ENCODE measurements around the gene ENPP7.
"Not testable (repeated sequence)": the region's sequence is repeated elsewhere in the genome, so short reads cannot be mapped to it uniquely, and the experiment has no call there.

The ENPP7 gene

DNA sequence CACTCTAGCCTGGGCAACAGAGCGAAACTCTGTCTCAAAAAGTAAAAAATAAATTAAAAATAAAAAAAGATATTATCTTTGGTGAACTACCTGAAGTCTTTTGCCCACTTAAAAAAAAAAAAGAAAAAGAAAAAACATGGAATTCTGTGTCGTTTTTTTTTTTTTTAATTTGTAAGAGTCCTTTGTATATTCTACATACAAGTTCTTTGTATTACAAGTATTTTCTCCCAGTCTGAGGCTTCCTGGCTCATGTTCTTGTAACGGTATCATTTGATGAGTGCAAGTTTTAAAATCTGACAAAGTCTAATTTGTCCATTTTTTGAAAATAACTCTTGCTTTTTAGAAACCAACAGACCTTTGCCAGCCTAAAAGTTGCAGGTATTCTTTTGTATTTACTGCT, 35.0 kb downstream of the ENPP7 start:
- Histone ChIP-seq H3K4me3 (ENCODE audit: insufficient read depth, low read length, poor library complexity, severe bottlenecking) (no peak overlapping the region), H3K36me3 (ENCODE audit: low read length) (no peaks in the 10 kb centered on the region), H2AFZ (ENCODE audit: low read depth, low read length, severe bottlenecking) (no peak overlapping the region), H3K9me2 (replicated peaks; ENCODE audit: insufficient read depth, low read length) (no peaks in the 10 kb centered on the region), H3F3A (ENCODE audit: insufficient read depth) (no peaks in the 10 kb centered on the region), H4K20me1 (ENCODE audit: low read depth, low read length) (no peaks in the 10 kb centered on the region), H3K9ac (ENCODE audit: low read length) (no peak overlapping the region), H3K27me3 (ENCODE audit: low read length) (no peaks in the 10 kb centered on the region), H3K79me2 (ENCODE audit: insufficient read depth, low read length) (no peaks in the 10 kb centered on the region), H3K9me3 (ENCODE audit: insufficient read depth, low read length) (no peaks in the 10 kb centered on the region), H3K27ac (ENCODE audit: low read depth, low read length) (no peak overlapping the region), H3K4me2 (ENCODE audit: low read depth, low read length, poor library complexity, severe bottlenecking) (no peak overlapping the region)
- no peak for TF ChIP-seq EZH2phosphoT487 (conservative IDR thresholded peaks at IDR 0.05; ENCODE audit: low read length)
- TF ChIP-seq, protein P1, sequence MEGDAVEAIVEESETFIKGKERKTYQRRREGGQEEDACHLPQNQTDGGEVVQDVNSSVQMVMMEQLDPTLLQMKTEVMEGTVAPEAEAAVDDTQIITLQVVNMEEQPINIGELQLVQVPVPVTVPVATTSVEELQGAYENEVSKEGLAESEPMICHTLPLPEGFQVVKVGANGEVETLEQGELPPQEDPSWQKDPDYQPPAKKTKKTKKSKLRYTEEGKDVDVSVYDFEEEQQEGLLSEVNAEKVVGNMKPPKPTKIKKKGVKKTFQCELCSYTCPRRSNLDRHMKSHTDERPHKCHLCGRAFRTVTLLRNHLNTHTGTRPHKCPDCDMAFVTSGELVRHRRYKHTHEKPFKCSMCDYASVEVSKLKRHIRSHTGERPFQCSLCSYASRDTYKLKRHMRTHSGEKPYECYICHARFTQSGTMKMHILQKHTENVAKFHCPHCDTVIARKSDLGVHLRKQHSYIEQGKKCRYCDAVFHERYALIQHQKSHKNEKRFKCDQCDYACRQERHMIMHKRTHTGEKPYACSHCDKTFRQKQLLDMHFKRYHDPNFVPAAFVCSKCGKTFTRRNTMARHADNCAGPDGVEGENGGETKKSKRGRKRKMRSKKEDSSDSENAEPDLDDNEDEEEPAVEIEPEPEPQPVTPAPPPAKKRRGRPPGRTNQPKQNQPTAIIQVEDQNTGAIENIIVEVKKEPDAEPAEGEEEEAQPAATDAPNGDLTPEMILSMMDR (IDR thresholded peaks at IDR 0.05; ENCODE audit: insufficient read depth, low read length, poor library complexity, severe bottlenecking): no peak

DNA sequence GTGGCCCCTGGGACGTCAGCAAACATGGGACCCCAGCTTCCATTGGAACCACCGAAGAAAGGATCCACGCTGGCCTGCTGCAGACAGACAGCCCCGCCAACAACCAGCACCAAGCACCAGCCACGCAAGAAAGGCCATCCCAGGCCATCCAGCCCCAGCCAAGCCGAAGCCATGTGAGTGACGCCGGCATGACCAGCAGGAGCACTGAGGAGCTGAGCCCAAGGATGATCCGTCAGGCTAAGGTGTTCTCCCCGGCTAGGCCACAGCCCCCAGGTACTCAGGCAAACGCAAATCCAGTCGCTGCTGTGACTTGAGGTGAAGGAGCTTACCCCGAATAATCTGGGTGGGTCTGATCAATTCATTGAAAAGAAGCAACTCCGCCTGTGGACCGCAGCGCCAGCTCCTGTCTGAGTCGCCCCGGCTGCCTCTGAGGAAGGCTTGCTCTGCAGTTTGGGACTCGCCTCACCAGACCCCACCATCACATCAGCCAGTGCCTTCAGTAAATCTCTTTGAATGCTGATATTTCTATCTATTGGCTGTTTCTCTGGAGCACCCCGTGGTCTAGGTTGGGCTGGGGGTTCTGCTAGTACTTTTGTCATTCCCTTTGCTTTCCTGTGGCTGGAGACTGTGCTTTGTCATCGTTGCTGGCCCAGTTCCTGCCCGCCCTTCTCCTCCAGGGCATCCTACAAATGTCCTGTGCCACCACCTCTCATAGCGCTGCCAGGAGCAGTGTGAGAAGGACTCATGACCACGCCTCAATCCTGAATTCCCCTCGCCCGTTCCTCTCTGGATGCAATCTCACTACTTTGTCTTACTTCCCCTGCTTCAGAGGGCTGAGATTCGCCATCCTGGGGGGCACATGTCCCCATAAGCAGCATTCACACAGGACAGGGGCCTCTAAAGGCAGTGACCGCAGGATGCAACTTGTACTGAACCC, 39.1 kb downstream of the ENPP7 start:
- no peaks in the 10 kb centered on the region for H3K9me2 ChIP-seq (replicated peaks; ENCODE audit: insufficient read depth, low read length)
- no peaks in the 10 kb centered on the region for H3F3A ChIP-seq (ENCODE audit: insufficient read depth)
- no peaks in the 10 kb centered on the region for H3K9me3 ChIP-seq (ENCODE audit: insufficient read depth, low read length)
- no peaks in the 10 kb centered on the region for H3K36me3 ChIP-seq (ENCODE audit: low read length)
- H4K20me1 ChIP-seq (ENCODE audit: low read depth, low read length): no peaks in the 10 kb centered on the region
- no peak overlapping the region for H3K4me2 ChIP-seq (ENCODE audit: low read depth, low read length, poor library complexity, severe bottlenecking)
- TF ChIP-seq, protein P1 (IDR thresholded peaks at IDR 0.05; ENCODE audit: insufficient read depth, low read length, poor library complexity, severe bottlenecking): no peak
- no peak for TF ChIP-seq EZH2phosphoT487 (conservative IDR thresholded peaks at IDR 0.05; ENCODE audit: low read length)
- no peak overlapping the region for H2AFZ ChIP-seq (ENCODE audit: low read depth, low read length, severe bottlenecking)
- no peak overlapping the region for H3K4me3 ChIP-seq (ENCODE audit: insufficient read depth, low read length, poor library complexity, severe bottlenecking)
- H3K79me2 ChIP-seq (ENCODE audit: insufficient read depth, low read length): no peaks in the 10 kb centered on the region
- no peaks in the 10 kb centered on the region for H3K27me3 ChIP-seq (ENCODE audit: low read length)
- H3K9ac ChIP-seq (ENCODE audit: low read length): no peak overlapping the region
- H3K27ac ChIP-seq (ENCODE audit: low read depth, low read length): no peak overlapping the region

DNA sequence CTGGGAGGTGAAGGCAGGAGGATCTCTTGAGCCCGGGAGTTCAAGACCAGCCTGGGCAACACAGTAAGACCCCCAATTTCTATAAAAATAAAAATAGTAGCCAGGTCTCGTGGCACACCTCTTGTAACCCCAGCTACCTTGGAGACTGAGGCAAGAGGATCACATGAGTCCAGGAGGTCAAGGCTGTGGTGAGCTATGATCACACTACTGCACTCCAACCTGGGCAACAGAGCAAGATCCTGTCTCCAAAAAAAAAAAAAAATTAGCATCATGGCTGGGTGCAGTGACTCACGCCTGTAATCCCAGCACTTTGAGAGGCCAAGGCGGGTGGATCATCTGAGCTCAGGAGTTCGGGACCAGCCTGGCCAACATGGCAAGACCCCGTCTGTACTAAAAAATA, 40.5 kb downstream of the ENPP7 start:
- no peaks in the 10 kb centered on the region for H3K9me2 ChIP-seq (replicated peaks; ENCODE audit: insufficient read depth, low read length)
- no peaks in the 10 kb centered on the region for H4K20me1 ChIP-seq (ENCODE audit: low read depth, low read length)
- no peaks in the 10 kb centered on the region for H3K36me3 ChIP-seq (ENCODE audit: low read length)
- H3K27me3 ChIP-seq (ENCODE audit: low read length): no peaks in the 10 kb centered on the region
- H3K79me2 ChIP-seq (ENCODE audit: insufficient read depth, low read length): no peaks in the 10 kb centered on the region
- H3K9ac ChIP-seq (ENCODE audit: low read length): no peak overlapping the region
- H3K9me3 ChIP-seq (ENCODE audit: insufficient read depth, low read length): no peaks in the 10 kb centered on the region
- H3K27ac ChIP-seq (ENCODE audit: low read depth, low read length): no peak overlapping the region
- TF ChIP-seq EZH2phosphoT487 (conservative IDR thresholded peaks at IDR 0.05; ENCODE audit: low read length): no peak
- TF ChIP-seq, protein P1 (IDR thresholded peaks at IDR 0.05; ENCODE audit: insufficient read depth, low read length, poor library complexity, severe bottlenecking): no peak
- no peak overlapping the region for H2AFZ ChIP-seq (ENCODE audit: low read depth, low read length, severe bottlenecking)
- no peak overlapping the region for H3K4me3 ChIP-seq (ENCODE audit: insufficient read depth, low read length, poor library complexity, severe bottlenecking)
- H3F3A ChIP-seq (ENCODE audit: insufficient read depth): no peaks in the 10 kb centered on the region
- no peak overlapping the region for H3K4me2 ChIP-seq (ENCODE audit: low read depth, low read length, poor library complexity, severe bottlenecking)

DNA sequence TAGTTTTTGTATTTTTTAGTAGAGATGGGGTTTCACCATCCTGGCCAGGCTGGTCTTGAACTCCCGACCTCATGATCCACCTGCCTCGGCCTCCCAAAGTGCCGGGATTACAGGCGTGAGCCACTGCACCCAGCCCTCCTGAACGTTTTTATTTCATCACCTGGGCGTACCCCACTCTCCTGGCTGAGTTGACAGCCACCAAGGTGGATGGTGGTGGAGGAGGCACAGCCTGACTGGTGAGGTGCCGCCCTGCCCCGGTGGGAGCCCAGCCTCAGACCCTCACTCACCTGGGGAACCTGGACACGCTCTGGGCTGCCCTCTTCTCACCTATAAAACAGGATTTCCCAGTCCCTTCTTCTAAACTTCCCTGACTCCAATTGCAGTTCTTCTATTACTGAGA, 42.0 kb downstream of the ENPP7 start:
- H3K27me3 ChIP-seq (ENCODE audit: low read length); H3K4me2 ChIP-seq (ENCODE audit: low read depth, low read length, poor library complexity, severe bottlenecking); H3K36me3 ChIP-seq (ENCODE audit: low read length); H3K9me2 ChIP-seq (replicated peaks; ENCODE audit: insufficient read depth, low read length); H2AFZ ChIP-seq (ENCODE audit: low read depth, low read length, severe bottlenecking); H3F3A ChIP-seq (ENCODE audit: insufficient read depth); H4K20me1 ChIP-seq (ENCODE audit: low read depth, low read length); H3K9ac ChIP-seq (ENCODE audit: low read length); H3K79me2 ChIP-seq (ENCODE audit: insufficient read depth, low read length); H3K9me3 ChIP-seq (ENCODE audit: insufficient read depth, low read length); H3K27ac ChIP-seq (ENCODE audit: low read depth, low read length); H3K4me3 ChIP-seq (ENCODE audit: insufficient read depth, low read length, poor library complexity, severe bottlenecking): not testable (repeated sequence)
